EH (cell line): ENCODE measurements around the gene RNU6-8.

Source experiments
- DNase-seq: peaks from one replicate; pipeline ENCODE4 v3.0.0-alpha.2; 2015; ENCODE audit warnings: low read depth

The RNU6-8 gene

DNA sequence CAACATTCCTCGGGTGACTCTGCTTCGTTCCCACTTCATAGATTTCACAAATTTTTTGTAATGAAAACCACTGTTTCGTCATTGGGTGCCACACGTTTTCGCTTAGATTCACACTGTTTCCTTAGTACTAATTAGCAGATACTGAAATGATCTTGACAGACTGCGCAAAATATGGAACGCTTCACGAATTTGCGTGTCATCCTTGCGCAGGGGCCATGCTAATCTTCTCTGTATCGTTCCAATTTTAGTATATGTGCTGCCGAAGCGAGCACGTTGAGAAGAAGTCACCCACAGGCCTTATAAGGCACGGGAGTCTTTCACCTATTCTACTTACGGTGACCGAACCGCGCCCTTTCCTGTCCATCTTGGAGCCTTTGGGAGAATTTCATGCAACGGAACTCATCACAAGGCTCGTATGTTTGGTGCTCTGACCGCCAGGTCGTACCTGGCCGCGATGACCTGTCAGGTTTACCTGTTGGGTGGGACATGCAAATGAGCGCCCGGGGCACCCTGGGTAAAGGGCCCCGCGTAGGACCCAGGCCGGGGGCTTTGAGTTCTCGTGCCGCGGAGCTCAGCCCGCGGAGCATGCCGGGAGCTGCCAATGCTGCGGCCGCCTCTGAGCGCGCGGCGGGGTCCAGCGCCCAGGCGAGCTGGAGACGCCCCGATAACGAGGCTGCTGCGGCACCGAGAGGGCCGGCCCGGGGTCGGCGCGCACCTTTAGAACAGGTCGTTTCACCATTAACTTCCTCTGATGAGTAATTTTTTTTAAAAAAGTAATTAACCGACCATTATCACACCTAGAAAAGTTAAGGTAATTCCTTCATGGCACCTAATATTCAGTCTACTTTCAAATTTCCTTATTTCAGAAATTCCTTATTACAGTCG lies at the start of gene RNU6-8:
Gene RNU6-8, minus strand, starts transcription at position 272 of the 885 bp plus-strand sequence.
- DNase-seq, result peak; percentile 83

DNA sequence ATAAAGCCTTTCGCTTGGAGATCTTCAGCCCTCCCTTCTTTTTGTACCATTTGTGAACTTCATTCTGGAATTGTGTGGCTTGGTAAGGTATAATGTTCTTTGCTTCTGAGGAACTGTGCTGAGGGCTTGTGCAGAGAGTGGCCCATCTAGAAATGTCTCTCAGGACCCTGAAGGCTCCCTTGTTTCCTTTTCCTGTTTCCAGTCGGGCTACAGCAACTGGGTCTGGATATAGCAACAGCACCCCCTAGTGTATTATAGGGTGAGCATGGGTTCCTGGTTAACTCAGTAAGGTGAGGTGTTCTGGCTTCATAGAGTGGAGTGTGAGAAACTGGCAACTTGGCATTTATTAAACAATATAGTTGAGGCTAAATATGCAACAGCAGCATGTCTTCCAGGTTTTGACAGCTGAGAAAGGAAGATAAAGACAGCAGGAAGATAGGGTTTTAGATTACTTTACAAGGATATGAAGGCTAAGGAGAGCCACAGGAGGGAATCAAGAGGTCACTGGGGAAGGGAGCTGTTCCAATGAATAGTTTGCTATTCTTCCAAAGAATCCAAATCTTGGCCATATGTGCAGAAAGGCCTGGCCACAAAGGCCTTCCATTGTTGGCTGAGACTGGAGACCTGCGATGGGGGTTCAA lies 49.1 kb upstream of the RNU6-8 start:
- peak; percentile 78 for DNase-seq

DNA sequence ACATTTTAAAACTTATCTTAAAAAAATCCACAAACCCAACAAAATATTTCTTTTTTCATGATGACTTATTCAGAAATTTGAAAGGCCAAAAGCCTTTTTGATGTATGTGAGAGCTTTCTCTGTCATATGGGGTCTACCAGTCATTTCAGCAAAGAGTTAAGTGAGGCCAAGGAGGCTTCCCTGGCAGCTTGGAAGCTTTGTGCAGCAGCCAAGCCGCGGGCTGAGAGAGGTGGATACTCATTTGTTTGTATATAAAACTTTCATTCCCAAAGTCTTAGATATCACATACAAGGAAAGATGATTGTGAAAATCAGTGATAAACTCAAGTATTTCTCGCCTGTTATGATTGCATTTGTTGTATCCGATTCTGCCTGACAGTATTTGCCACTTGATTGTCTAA lies 48.5 kb upstream of the RNU6-8 start:
- DNase-seq, result no peak

DNA sequence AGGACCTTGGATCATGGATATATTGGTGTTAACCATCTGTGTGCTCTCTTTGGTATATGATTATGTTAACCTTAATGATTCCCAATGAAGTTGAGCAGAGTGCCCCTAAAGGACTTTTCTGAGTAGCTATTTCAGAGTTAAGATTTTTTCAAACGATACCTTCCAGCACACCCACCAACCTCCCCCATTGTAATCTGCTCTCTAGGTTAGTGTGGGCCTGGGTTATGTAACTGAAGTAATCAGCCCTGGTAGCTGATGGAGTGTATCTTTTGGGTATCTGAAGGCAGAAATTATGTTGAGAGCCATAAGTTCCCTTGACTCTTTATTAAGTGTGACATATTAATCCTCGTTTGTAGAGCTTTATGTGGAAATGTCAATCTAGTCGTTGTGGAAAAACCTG lies 47.6 kb upstream of the RNU6-8 start:
- DNase-seq, result no peak

DNA sequence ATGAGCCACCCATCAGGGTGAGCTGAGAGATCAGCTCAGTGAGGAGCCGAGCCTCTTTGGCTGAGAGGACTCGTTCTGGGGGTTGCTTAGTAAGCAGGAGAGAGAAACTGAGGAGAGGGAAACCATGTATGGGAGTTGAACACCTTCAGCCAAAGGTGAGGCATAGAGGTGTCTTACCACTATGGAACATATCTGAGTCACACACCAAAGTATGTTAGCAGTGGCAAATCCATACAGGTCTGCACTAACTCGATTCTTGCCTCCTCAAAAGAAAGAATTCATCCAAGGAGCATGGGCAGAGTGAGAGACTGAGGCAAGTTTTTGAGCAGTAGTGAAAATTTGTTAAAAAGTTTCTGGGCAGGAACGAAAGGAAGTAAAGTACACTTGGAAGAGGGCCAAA lies 46.7 kb upstream of the RNU6-8 start:
- no peak for DNase-seq

DNA sequence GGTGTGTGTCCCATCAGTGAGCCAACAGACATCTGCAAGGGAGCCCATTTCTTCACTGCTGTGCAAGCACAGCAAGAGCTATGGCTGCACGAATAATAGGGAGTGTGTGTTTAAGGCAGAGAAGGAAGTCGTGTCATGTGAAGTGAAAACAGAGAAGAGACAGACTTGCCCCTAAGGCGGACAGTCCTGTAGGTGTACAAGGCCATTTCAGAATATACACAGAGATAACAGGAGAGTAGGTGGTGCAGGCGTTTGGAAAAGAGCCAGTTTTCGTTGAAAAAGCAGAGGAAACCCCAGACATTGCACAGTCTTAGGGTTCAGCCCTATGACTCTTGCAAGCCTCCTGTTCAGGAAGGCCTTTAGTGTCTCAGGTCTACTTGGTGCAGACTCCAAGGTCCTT lies 46.3 kb upstream of the RNU6-8 start:
- DNase-seq, result no peak

DNA sequence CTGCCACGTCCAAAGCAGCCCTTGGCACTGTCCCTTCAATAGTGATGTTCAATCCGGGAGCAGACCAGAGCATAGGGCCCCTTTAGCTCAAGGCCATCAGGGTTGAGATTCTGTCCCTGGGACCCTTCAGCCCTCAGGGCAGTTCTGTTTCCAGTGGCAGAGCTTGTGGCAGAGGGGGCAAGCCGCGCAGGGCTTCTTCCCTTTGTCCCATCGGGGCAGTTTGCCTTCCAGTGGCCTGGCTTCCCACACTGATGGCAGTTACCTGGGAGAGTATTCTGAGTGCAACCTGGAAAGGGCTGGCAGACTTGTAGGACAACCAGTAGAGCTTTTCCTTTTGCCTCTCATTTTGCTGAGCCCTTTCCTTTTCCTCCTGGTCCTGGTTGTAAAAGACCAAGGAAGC lies 43.7 kb upstream of the RNU6-8 start:
- no peak for DNase-seq

DNA sequence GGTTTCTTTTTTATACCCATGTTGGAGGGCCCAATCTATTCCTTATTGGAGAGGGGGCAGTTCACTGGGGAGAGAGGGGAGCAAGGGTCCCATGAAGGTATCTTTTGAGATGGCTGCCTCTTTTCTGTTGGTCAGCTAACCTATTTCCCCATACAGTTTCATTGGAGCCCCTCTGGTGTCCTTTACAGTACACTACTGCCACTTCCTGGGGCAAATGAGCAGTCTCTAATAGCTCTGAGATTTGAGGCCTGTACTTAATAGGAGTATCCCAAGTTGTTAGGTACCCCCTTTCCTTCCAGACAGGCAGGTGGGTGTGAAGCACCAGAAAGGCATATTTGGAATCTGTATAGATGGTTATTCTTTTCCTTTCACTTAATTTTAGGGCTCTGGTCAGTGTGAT lies 41.3 kb upstream of the RNU6-8 start:
- peak; percentile 36 for DNase-seq

DNA sequence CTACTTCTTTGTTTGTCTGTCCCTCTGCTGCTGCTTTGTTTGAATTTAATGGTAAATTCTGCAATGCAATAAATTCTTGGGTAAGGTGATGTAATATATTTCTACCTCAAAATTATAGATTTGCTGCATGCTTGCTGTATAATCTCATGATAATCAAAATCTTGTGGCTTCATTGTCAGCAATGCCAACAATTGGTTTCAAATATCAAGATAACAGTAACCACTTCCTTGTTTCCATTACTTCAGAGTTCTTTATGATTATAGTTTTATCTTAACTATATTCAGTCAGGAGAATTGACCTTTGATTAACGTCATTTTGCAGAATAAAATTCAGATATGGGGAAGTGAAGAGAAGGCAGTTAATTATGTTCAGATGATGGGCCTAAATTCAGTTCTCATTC lies 30.2 kb upstream of the RNU6-8 start:
- DNase-seq, result no peak

DNA sequence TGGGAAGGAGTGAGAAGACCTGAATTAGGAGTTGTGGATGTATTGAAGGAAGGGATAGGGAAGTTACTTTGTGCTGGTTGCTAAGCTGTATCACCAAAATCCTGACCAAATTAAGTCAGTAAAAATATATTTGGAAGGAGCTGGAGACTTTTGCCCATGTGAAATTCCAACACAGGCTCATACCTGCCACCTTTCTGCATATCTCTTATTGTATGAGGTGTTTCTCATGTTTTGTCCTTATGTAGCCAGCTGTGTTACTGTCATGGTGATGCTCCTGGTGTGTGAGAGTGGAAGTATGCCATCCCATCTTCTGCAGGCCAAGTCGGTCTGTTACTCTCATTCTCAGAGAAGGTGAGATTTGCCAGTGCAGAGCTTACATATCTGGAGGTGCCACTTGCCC lies 29.4 kb upstream of the RNU6-8 start:
- DNase-seq, result no peak

DNA sequence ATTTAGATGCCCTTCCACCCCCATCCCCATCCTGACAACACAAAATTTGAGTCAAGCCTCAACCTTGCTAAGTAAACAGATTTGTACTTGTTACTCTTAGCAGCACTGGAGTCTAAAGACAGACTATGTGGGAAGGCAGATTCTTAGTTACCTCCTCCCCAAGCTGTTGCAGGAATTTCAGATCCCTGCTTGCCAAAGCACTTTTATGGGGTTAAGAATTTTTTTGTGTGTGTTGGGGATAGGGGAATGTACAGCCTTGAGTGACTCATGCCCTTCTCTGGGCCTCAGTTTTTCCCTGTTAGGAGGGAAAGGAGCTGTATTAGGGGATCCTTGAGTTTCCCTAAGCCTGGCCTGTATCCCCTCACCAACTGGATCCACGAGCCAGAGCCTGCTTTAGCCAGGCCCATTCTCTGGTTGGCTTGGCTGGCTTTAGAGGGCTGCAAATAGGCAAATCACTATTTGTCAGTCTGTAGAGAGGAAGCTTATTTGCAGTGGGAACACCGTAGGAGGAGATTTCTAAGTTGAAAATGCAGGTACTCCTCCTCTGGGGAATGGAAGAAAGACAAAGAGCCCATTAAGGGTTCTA lies 27.7 kb upstream of the RNU6-8 start:
- DNase-seq, result peak; percentile 93

DNA sequence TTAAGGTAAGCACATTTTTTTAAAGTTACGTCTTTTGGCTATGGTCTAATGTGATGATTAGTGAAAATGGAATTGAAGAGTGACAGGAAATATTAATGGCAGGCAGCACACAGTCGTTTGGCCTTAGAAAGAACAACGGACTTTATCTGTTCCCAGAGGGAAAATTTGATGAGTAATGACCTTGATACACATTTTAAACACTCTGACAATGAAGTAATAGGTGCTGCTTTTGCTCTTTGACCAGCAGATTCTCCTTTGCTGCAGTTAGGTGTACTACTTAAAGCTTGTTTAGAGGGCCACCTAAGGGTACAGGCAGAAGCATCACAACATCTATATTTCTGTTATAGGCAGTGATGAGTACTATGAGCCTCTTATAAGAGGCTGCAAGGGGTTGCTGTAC lies 27.1 kb upstream of the RNU6-8 start:
- DNase-seq, result peak; percentile 83

DNA sequence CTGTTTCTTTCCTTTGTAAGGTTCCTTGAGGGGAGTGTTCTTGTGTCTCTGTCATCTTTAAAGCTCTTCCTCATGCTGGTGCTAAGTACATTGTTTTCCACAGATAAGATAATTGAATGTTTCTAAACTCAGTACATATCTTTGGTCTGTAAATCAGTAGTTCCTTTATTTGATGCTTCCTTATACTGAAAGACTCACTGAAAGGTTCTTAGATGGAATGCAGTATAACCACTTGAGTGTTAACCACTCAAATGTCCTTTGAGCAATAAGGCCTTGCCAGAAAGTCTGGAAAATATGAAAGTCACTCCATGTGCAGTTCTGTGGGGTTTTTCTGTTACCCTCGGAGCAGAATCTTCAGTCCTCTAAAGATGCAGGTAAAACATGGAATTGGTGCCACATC lies 23.0 kb upstream of the RNU6-8 start:
- DNase-seq, result peak; percentile 6

DNA sequence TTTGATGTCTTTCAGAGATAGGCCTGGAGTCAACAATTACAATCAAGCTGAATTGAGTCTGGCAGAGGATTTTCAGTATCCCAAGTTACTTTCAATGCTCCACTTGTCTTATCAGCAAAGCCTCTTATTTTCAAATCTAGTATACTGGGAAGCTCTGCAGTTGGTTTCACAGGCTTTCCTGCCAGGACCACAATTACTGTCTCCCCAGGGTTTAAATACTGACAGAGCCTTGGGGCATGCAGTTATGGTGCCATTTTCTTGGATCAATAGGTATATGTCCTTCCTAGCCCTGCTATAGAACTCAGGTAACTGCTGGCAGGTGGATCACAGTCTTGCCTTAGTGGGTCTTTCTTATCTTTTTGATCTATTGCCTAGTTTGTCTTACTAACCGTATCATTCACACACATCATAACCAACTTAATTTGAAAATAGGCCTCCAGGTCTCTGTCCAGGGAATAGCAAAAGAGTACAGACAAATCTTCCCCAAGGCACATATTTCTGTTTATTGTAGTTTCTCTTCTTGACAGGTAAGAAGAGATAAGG lies 22.4 kb upstream of the RNU6-8 start:
- DNase-seq, result no peak

DNA sequence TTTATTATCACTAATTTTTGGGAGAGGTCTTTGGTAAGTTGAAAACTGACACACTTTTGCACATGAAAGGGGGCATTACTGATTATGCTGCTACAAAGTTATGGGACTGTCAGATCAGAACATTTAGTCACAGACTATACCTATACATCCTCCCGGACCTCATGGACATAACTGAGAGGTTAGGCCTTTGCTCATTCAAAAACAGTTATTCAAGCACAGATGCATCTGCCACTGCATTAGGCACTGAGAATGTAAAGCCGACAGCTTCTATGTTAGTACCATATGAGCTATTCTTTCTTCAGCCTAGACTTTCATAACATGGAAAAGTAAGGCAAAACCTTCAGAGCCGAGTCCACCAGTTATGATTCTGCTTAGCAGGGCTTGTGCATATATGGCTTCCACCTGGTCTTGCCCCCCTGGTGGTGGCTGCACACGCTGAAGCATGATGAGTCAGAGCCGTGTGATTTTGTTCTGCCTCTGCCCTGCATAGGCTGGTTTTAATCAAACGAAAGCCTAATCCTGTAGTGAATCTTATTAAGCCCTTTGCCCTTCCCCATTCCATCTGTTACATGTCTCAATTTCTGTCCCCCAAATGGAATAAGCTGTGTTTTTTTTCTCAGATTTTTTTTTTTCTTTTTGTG lies 21.8 kb upstream of the RNU6-8 start:
- DNase-seq, result peak; percentile 65

DNA sequence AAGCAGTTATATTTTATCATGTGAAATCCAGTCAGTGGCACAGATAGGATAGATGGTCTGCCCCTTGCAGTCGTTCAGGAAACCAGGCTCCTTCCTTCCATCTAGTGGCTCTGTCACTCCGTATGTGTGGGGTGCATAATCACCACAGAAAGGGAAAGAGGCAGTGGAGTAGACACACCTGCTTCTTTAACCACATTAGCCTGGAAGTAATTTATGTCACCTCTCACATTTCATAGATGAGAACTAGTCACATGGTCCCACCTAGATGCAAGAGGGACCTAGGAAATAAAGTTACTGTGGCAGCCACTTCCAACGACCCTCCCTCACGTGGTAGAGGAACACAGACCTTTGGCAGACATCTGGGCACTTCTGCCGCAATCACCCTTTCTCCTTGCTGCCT lies 14.2 kb upstream of the RNU6-8 start:
- DNase-seq, result no peak

DNA sequence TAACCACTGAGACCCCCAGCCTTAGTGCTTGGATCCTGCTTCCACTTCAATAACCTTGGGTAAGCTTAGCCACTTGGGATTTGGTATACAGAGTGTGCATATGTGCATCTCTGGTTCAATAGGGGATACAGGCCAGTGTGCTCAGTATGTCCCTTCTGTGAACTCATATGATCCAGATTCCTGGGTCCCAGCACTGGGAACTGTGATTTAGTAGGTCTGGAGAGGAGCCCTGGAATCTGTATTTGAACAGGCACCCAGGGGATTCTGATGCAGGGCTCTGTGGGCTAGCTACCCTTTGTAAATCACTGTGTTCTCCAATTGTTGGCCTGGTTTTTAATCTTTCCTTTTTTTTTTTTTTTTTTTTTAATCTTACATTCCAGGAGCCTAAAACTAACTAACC lies 9.8 kb upstream of the RNU6-8 start:
- no peak for DNase-seq

DNA sequence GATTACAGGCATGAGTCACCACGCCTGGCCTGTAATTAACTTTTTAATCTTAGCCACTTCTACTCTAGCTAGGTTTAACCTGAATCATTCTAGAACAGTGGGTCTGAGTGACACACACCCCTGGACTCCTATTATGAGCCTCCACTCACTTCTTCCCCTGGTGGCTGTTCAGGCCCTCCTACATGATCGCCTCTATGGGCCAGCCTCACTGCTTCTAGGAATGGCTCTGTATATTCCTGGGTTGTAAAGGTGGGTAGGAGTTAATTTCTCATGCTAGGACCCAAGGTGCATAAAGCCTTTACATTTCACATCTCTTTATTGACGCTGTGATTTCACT lies 8.0 kb upstream of the RNU6-8 start:
- no peak for DNase-seq

DNA sequence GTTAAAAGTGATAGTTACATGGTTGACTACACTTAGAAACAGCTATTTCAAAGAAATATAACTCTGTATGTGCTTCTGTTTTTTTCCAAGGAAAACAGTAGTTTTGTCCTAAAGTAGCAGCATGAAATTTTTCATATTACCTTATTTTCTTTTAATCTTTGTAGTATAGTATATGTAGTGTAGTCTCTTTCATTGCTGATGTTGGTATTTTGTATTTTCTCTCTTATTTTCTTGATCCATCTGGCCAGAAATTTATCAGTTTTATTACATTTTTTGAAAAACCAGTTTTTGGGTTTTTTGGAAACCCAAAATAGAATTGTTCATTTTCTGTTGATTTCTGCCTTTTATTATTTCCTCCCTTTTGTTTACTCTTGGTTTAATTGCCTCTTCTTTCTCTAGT lies 6.4 kb upstream of the RNU6-8 start:
- DNase-seq, result no peak

DNA sequence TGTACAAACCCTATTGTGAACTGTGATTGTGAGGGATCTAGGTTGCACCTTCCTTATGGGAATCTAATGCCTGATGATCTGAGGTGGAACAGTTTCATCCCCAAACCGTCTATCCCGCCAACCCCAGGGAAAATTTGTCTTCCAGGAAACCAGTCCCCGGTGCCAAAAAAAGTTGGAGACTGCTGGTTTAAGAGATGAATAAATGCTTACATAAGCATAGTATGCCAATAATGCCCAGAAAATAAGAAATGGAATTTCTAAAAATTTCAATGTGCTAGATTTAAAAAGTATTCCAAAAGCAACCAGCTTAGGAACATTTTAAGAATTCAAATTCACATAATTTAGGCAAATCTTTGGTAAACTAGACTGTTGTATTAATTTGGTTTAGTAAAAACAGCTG lies 5.4 kb upstream of the RNU6-8 start:
- DNase-seq, result no peak

DNA sequence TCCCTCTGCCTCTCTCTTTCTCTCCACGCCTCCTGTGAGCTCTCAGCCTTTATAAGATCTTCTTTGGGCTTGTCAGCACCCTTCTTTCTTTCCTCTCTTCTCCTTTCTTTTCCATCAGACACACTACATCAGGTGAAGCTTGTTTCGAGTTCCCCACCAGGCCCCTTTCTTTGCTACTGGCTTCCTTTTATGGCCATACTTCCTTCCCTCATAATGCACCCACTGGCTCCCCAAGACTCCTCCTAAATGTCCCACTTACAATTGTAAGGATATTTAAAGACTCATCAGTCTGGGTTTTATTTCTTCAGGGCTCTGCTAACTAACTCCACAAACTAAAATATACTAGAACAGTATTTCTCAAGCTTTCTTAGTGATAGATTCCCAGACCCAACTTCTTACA lies 3.5 kb upstream of the RNU6-8 start:
- no peak for DNase-seq

DNA sequence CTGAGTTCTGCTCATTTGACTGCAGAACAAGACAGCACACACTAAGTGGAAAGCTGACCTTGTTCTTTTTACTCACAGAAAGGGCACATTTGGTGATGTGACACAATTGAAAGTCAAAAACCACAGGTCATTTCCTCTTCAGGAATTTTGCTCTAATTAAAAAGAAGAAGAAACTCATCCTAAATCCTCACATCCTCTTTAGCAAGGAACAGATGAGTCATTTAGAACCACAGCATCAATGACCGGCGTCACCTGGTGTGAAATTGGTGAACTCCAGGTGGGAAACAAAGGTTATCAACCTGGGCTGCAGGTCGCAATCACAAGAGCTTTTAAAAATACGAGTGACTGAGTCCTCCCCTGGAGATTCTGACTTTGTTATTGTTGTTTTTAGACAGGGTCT lies 2.9 kb upstream of the RNU6-8 start:
- DNase-seq, result no peak

DNA sequence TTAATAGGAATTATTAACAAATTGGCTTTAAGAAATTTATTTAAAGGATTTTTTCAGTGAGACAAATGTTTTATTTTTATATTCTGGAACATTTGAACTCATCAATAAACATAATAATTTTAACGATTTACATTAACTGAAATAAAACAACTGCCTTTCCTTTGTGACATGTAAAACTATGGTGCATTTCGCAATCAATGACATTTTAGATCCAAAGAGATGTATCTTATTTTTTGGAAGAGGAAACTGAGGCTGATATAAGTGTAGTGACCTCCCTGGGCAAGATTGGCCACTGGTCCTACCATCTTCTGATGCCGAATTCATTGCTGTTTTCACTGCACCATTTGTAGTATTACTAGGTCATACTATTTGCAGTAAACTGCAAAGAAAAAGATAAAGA lies 2.5 kb upstream of the RNU6-8 start:
- no peak for DNase-seq
